Measurements from ENCODE around the gene GABRG2. TPM values are rescaled to one million over a fixed set of nuclear protein-coding genes. Genes with fewer than 3 reads are reported as not detected.

The GABRG2 gene
- total RNA-seq, 2 donors from 2014 or later = 1.5 to 2.4 TPM

- no peaks in the 10 kb centered on the region for H3K36me3 ChIP-seq (ENCODE audit: control insufficient read depth, insufficient read depth, low read length)
- no peak overlapping the region for H3K27ac ChIP-seq (ENCODE audit: low read depth, low read length)
- Mint-ChIP-seq H3K9me3 (no peaks in the 10 kb centered on the region), H3K4me1 (peaks cover 15% of the 10 kb centered on the region), H3K27ac (no peak overlapping the region), H3K27me3 (ENCODE audit: insufficient read depth) (peaks cover 14% of the 10 kb centered on the region), H3K4me3 (peak overlapping the region; percentile 52), H3K36me3 (ENCODE audit: low read depth) (no peaks in the 10 kb centered on the region)
- peak overlapping the region; percentile 77 for H3K4me3 ChIP-seq (ENCODE audit: low read length)
- no peak for DNase-seq
- no peaks in the 10 kb centered on the region for H3K9me3 ChIP-seq (ENCODE audit: control insufficient read depth, low read length)
- no peak for TF ChIP-seq CTCF (conservative IDR thresholded peaks at IDR 0.05)
- peaks cover 18% of the 10 kb centered on the region for H3K27me3 ChIP-seq (ENCODE audit: control insufficient read depth, insufficient read depth, low read length, poor library complexity, severe bottlenecking)
- WGBS, 2 experiments (ENCODE audit: insufficient coverage in 1 of 2, insufficient read length in 1 of 2) = 16 to 22% methylated on average over 3 to 7 of the region's 7 CpGs
- no peak overlapping the region for H3K9ac ChIP-seq (ENCODE audit: extremely low read depth, low read length, poor library complexity, severe bottlenecking)
- no peaks in the 10 kb centered on the region for H3K4me1 ChIP-seq (ENCODE audit: control insufficient read depth, insufficient read depth, low read length)
These were observed 411 bp upstream of the GABRG2 start for GRCh38 chr5:162067162-162067561.

GRCh38 chr5:162068412-162068811, 839 bp downstream of the GABRG2 start:
- peak; percentile 97 for DNase-seq
- Histone ChIP-seq H3K9ac (ENCODE audit: extremely low read depth, low read length, poor library complexity, severe bottlenecking) (no peak overlapping the region), H3K9me3 (ENCODE audit: control insufficient read depth, low read length) (no peaks in the 10 kb centered on the region), H3K4me1 (ENCODE audit: control insufficient read depth, insufficient read depth, low read length) (no peaks in the 10 kb centered on the region), H3K27me3 (ENCODE audit: control insufficient read depth, insufficient read depth, low read length, poor library complexity, severe bottlenecking) (peaks cover 18% of the 10 kb centered on the region), H3K27ac (ENCODE audit: low read depth, low read length) (no peak overlapping the region), H3K4me3 (ENCODE audit: low read length) (peak overlapping the region; percentile 77), H3K36me3 (ENCODE audit: control insufficient read depth, insufficient read depth, low read length) (no peaks in the 10 kb centered on the region)
- peak overlapping the region; percentile 52 for H3K4me3 Mint-ChIP-seq
- H3K27ac Mint-ChIP-seq = no peak overlapping the region
- 5 to 14% methylated on average over 4 to 12 of the region's 12 CpGs for WGBS, 2 experiments (ENCODE audit: insufficient coverage in 1 of 2, insufficient read length in 1 of 2)
- no peaks in the 10 kb centered on the region for H3K9me3 Mint-ChIP-seq
- H3K4me1 Mint-ChIP-seq = peaks cover 15% of the 10 kb centered on the region
- no peak for TF ChIP-seq CTCF (conservative IDR thresholded peaks at IDR 0.05)
- H3K36me3 Mint-ChIP-seq (ENCODE audit: low read depth) = no peaks in the 10 kb centered on the region
- H3K27me3 Mint-ChIP-seq (ENCODE audit: insufficient read depth) = peaks cover 14% of the 10 kb centered on the region

- Mint-ChIP-seq H3K4me1 (peaks cover 15% of the 10 kb centered on the region), H3K27me3 (ENCODE audit: insufficient read depth) (peaks cover 14% of the 10 kb centered on the region), H3K9me3 (no peaks in the 10 kb centered on the region), H3K27ac (no peak overlapping the region), H3K4me3 (no peak overlapping the region), H3K36me3 (ENCODE audit: low read depth) (no peaks in the 10 kb centered on the region)
- no peak overlapping the region for H3K27ac ChIP-seq (ENCODE audit: low read depth, low read length)
- DNase-seq = no peak
- peaks cover 18% of the 10 kb centered on the region for H3K27me3 ChIP-seq (ENCODE audit: control insufficient read depth, insufficient read depth, low read length, poor library complexity, severe bottlenecking)
- H3K9ac ChIP-seq (ENCODE audit: extremely low read depth, low read length, poor library complexity, severe bottlenecking) = no peak overlapping the region
- no peaks in the 10 kb centered on the region for H3K36me3 ChIP-seq (ENCODE audit: control insufficient read depth, insufficient read depth, low read length)
- H3K4me1 ChIP-seq (ENCODE audit: control insufficient read depth, insufficient read depth, low read length) = no peaks in the 10 kb centered on the region
- H3K9me3 ChIP-seq (ENCODE audit: control insufficient read depth, low read length) = no peaks in the 10 kb centered on the region
- TF ChIP-seq CTCF (conservative IDR thresholded peaks at IDR 0.05) = no peak
- H3K4me3 ChIP-seq (ENCODE audit: low read length) = no peak overlapping the region
- 84 to 88% methylated on average over 2 to 4 of the region's 4 CpGs for WGBS, 2 experiments (ENCODE audit: insufficient coverage in 1 of 2, insufficient read length in 1 of 2)
These were observed 1.4 kb downstream of the GABRG2 start for GRCh38 chr5:162068936-162069335.

Measured in endodermal cell (in vitro differentiated cells).